GM19438 (cell line): ENCODE data around the gene VCAM1.

Experiments used
- ATAC-seq: cut with Tn5 transposase; IDR thresholded peaks from one replicate; pipeline ENCODE4 v1.9.1; 2021; ENCODE audit warnings: low read depth; ENCODE audit not compliant: unreplicated experiment

Gene VCAM1

GRCh38 chr1:100721526-100722207 lies 2.1 kb downstream of the VCAM1 start:
- ATAC-seq = no peak

- ATAC-seq = no peak
Measured at GRCh38 chr1:100722221-100722620, 2.7 kb downstream of the VCAM1 start.

DNA sequence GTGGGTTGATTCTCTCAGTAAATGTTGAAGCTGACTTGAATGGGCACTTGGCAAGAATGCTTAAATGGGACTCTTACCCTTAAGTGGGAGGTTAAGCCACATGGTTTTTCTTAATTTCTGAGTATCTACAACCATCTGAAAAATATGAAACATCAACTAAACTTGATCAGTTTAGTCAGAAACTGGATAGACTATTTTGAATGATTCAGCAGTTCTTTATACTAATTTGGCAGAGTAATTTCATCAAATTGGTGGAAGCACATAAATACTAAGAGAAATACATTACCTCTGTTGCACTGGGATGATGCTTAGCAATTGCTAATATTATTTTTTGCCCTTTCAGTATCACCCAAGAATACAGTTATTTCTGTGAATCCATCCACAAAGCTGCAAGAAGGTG lies 4.7 kb downstream of the VCAM1 start:
- no peak for ATAC-seq

GRCh38 chr1:100730130-100730529 lies 10.6 kb downstream of the VCAM1 start:
- ATAC-seq = no peak

DNA sequence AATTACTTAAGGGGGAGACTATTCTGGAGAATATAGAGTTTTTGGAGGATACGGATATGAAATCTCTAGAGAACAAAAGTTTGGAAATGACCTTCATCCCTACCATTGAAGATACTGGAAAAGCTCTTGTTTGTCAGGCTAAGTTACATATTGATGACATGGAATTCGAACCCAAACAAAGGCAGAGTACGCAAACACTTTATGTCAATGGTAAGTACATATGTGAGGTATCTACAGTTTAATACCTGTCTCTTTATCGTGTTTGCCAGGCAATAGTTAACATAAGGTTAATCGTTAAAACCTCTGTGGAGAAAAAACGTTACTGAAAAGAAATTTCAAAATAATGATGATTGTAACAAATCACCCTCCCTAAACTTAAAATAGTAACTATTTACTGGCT lies 11.8 kb downstream of the VCAM1 start:
- no peak for ATAC-seq

DNA sequence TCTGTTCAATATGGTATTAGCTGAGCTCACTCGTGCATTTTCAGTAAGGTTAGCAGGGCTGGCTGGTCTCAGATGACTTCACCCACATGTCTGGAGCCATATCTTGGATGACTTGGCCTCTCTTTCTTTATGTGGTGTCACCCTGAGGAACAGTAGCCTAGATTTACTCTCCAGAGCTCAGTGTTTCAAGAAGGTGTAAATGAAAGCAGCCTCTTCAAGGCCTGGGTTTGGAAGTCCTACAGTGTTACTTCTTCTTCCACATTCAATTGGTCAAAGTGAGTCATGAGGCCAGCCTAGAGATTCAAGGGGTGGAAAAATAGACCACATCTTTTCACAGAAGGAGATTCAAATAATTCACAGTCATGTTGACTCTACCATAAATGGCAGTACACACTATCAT lies 12.2 kb downstream of the VCAM1 start:
- ATAC-seq = no peak

GRCh38 chr1:100734676-100735075 lies 15.1 kb downstream of the VCAM1 start:
- ATAC-seq = no peak

DNA sequence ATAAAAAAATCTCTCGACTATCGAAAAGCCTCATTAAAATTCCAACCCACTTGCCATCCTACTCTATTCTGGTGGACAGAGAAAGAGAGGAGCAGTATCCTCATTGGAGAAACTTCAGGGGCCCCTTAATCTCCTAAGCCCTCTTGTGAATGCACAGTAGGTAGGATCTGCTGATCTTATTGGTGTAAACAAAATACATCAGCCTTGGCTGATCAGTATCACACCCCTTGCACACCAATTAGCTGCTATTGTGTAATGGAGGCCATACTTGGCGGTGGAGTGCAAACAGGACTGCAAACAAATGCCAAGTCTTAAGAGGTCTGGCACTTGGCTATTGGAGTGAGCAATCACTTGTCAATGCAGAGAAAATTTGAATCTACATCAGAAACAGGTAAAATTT lies 15.7 kb downstream of the VCAM1 start:
- no peak for ATAC-seq

DNA sequence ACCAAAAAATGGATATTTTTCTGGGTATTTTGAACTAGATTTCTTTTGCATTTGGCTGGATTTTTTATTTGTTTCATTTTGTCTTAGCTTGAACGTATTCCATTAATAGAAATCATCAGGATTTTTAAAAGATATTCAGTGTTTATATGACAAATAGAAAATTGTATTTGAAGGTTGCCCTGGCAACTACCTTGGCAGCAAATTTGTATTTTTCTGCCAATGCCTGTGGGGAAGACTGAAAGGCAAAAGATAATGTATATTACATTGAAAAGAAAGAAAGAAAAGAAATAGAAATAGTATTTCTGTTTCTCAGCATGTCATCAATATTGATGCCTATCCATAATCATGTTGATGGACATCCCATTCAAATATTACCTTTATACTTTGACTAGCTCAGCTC lies 16.8 kb downstream of the VCAM1 start:
- no peak for ATAC-seq

DNA sequence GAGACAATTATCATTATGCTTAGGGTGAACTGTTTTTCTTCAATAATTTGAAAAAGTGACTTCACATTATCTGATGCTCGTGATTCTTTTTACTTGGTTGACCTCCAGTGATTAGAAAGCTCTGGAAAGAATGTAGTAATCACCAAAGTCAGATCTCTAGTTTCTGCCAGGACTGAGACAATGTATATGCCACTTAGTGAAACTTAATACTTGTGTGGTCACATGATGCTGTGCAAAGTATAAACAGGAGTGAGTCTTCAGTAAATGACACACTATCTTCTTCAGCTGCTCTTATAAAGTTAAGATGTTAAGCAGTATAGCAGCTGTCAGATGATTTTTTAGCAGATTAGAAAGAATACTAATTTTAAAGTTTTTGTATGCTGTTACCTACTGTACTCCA lies 17.2 kb downstream of the VCAM1 start:
- no peak for ATAC-seq

DNA sequence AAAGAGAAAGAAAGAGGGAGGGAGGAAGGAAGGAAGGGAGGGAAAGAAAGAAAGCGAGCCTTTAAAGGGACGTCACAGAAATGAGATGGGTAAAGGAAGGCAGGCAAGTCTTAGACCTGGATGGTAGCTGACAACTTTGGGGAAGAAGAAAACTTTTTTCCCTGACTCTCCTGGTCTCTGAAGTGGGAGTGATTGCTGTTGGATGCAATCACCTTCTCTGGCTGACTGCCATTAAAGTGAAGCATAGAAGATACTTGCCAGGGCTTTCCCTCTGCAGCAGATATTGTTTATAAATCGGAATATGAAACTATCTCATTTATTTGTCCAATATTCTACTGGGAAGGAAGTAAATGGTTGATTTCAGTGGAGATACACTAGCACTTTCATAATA lies 27.0 kb downstream of the VCAM1 start:
- no peak for ATAC-seq

- no peak for ATAC-seq
Measured at GRCh38 chr1:100747771-100748170, 28.2 kb downstream of the VCAM1 start.

DNA sequence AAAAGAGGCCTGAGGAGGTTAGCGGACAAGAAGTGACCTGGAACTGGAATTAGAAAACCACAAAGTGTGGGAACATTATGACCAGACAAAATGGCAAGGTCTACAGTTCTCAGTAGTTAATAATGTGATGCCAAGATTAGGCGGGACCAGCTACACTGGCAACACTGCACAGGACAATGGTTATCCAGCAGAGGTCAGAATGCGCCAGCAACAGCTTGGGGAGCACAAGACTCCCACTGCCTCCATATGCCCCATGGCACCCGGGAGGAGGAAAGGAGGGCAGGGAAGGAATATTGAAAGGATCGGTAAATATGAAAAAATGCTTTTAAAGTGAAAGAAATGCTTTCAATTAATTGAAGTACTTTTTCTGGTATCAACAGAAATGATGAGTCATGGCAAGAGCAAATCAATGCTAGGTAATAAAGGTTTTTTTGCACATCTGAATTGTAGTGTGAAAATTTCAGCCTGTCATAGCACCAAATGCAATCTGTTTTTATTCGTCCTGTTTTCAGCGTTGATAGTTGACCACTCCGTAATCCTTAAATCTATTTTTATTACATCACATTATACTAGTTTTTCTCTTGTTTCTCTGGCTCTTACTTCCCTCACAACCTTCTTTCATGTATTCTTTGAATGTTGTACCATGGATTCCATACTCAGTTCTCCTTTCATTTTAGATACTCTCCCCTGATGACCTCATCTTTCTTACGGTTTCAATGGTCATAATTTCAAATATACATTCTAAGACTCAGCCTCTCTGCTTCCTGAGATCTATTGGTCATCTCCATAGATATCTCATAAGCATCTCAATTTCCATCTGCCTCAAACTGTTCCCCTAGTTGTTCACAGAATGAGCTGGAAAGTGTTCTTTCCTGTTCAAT lies 30.7 kb downstream of the VCAM1 start:
- ATAC-seq = no peak

DNA sequence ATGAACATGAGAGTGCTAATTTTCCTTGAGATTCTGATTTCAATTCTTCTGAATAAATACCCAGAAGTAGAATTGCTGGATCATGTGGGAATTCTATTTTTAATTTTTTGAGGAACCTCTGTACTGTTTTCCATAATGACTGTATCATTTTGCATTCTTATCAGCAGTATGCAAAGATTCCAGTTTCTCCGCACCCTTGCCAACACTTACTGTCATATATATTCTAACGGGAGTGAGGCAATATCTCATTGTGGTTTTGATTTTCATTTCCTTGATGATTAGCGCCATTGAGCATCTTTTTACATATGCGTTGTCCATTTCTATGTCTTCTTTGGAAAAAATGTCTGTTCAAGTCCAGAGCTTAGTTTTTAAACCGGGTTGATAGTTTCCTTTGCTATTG lies 33.2 kb downstream of the VCAM1 start:
- no peak for ATAC-seq

- no peak for ATAC-seq
Measured at GRCh38 chr1:100757946-100758345, 38.4 kb downstream of the VCAM1 start.

DNA sequence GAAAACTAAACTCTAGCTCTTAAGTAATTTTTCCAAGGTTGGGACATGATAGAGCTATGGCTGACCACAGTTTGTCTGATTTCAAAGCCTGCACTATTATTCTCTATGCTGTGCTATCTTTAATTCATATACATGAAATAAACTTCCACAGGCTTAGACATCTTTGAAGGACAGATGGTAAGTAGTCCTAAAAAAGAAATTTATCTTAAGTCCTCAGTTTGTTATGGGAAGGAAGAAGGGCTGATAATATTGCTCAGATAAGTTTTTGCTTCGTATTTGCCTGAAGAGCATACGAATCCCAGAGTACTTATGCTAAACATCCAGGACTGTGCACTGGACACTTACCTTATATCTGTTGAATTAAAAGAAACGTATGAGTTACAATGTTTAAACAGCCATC lies 39.6 kb downstream of the VCAM1 start:
- ATAC-seq = no peak

DNA sequence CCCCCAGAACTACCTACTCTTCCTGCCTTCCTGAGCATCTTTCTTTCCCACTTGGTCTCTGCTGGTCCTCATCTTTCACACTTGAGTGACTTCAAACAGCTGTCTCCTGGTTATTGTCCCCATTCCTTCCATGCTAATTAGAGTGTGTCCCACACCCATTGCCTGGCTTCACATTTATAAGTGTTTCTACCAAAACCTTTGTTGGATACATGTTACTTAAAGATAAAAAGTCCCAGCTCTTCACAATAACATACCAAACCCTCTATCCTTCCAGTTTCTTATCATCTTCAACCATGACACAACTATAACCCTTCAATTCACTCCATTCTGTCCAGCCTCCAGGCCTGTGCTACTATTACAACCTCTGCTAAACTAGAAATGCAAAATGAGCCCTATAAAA lies 41.0 kb downstream of the VCAM1 start:
- no peak for ATAC-seq

DNA sequence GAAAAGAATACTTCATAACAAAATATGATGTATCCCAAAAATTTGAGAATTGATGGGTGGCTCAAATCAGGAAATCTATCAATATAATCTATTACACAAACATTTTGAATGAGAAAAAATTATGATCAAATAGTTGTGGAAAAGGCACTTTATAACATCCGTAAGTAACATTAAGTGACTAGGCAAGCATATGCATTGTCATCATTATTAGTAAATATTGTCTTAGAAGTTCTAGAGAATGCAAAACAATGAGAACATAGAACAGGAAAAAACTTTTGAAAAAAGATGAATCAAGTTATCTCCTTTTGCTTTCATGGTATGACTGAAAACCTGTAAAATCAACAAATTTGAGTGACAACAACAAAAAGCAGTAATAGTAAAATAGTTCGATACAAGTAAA lies 42.9 kb downstream of the VCAM1 start:
- no peak for ATAC-seq

- no peak for ATAC-seq
Measured at GRCh38 chr1:100767176-100767890, 47.8 kb downstream of the VCAM1 start.

GRCh38 chr1:100769323-100769722 lies 49.8 kb downstream of the VCAM1 start:
- ATAC-seq = no peak

GRCh38 chr1:100769906-100770646 lies 50.5 kb downstream of the VCAM1 start:
- ATAC-seq = no peak
